Nephron progenitor cell (in vitro differentiated cells): ENCODE results near the gene PIGN.

Experiments
- DNase-seq: peaks from one replicate; pipeline ENCODE4 v3.0.0; 2021
- H3K27ac Mint-ChIP-seq: 2 replicates; pipeline ENCODE4 v1.8.0; 2021; ENCODE audit warnings: mild to moderate bottlenecking, moderate library complexity, mixed read lengths
- H3K27me3 Mint-ChIP-seq: 2 replicates; pipeline ENCODE4 v1.8.0; 2021; ENCODE audit warnings: mild to moderate bottlenecking, low read depth, mixed read lengths; ENCODE audit not compliant: poor library complexity
- H3K36me3 Mint-ChIP-seq: 2 replicates; pipeline ENCODE4 v1.8.0; 2021; ENCODE audit warnings: low read depth, mixed read lengths
- H3K4me1 Mint-ChIP-seq: 2 replicates; pipeline ENCODE4 v1.8.0; 2021; ENCODE audit warnings: mixed read lengths
- H3K4me3 Mint-ChIP-seq: 2 replicates; pipeline ENCODE4 v1.8.0; 2021; ENCODE audit warnings: mild to moderate bottlenecking, moderate library complexity, mixed read lengths
- H3K9me3 Mint-ChIP-seq: 2 replicates; pipeline ENCODE4 v1.8.0; 2021; ENCODE audit warnings: mild to moderate bottlenecking, moderate library complexity, mixed read lengths
- CTCF ChIP-seq: fragments of 200-600 bp; sonication (generic); IDR thresholded peaks from 2 replicates; pipeline ENCODE4 v1.5.0; 2021; ENCODE audit warnings: antibody characterized with exemption

Gene PIGN

GRCh38 chr18:62144338-62144737 lies 42.5 kb downstream of the PIGN start:
- peaks cover 17% of the 10 kb centered on the region for H3K36me3 Mint-ChIP-seq
- no peaks in the 10 kb centered on the region for H3K9me3 Mint-ChIP-seq
- H3K27ac Mint-ChIP-seq = no peak overlapping the region
- no peak for TF ChIP-seq CTCF
- no peaks in the 10 kb centered on the region for H3K4me1 Mint-ChIP-seq
- H3K27me3 Mint-ChIP-seq = no peaks in the 10 kb centered on the region
- no peak for DNase-seq
- H3K4me3 Mint-ChIP-seq = no peak overlapping the region

- no peak for DNase-seq
- H3K36me3 Mint-ChIP-seq = peaks cover 22% of the 10 kb centered on the region
- no peaks in the 10 kb centered on the region for H3K9me3 Mint-ChIP-seq
- no peak overlapping the region for H3K4me3 Mint-ChIP-seq
- TF ChIP-seq CTCF = no peak
- H3K27ac Mint-ChIP-seq = no peak overlapping the region
- H3K4me1 Mint-ChIP-seq = no peaks in the 10 kb centered on the region
- no peaks in the 10 kb centered on the region for H3K27me3 Mint-ChIP-seq
Measured at GRCh38 chr18:62140259-62140658, 46.6 kb downstream of the PIGN start.

GRCh38 chr18:62138461-62139235 lies 48.2 kb downstream of the PIGN start:
- TF ChIP-seq CTCF = no peak
- no peaks in the 10 kb centered on the region for H3K27me3 Mint-ChIP-seq
- H3K9me3 Mint-ChIP-seq = no peaks in the 10 kb centered on the region
- DNase-seq = no peak
- no peaks in the 10 kb centered on the region for H3K4me1 Mint-ChIP-seq
- no peak overlapping the region for H3K27ac Mint-ChIP-seq
- H3K4me3 Mint-ChIP-seq = no peak overlapping the region
- peaks cover 14% of the 10 kb centered on the region for H3K36me3 Mint-ChIP-seq

- no peaks in the 10 kb centered on the region for H3K27me3 Mint-ChIP-seq
- DNase-seq = peak; percentile 70
- TF ChIP-seq CTCF = peak; percentile 99
- H3K9me3 Mint-ChIP-seq = no peaks in the 10 kb centered on the region
- no peak overlapping the region for H3K27ac Mint-ChIP-seq
- H3K4me3 Mint-ChIP-seq = no peak overlapping the region
- no peaks in the 10 kb centered on the region for H3K36me3 Mint-ChIP-seq
- no peaks in the 10 kb centered on the region for H3K4me1 Mint-ChIP-seq
Measured at GRCh38 chr18:62131301-62131909, 55.5 kb downstream of the PIGN start.

DNA sequence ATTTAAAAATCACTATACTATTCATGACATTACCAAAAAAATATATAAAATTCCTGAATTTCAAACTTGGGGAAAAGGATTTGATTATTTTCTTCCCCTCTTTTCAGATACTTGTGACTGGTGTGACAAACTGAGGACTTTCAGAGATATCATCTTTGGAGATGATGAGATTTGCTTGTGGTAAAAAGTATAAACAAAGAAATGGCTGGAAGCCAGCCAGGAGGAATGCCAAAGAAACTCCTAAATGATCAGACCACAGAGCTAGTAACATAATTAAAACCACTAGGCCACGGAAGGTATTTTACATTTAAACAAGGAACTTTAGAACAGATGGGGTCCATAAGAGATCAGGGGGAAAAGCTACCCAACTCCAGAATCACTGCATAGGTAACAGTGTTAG lies 58.7 kb downstream of the PIGN start:
- Mint-ChIP-seq H3K4me1 (no peaks in the 10 kb centered on the region), H3K27me3 (no peaks in the 10 kb centered on the region), H3K36me3 (no peaks in the 10 kb centered on the region), H3K9me3 (no peaks in the 10 kb centered on the region), H3K27ac (no peak overlapping the region), H3K4me3 (no peak overlapping the region)
- no peak for TF ChIP-seq CTCF
- DNase-seq = no peak

DNA sequence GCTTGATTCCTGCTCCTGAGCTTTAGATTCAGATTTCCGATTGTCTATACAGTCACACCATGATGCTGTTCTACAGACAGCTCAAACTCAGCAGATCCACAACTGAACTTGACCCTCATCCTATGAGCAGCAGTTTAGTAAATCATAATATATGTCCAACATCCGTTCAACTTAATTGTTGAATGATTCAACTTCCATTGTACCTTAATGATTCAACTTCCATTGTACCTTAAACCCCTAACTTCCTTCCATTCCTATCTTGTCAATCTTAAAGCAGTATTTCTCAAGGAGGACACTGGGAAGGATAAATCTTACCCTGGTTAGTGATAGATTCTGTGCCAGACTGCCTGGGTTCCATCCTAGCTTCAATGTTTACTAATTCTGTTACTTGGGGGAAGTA lies 60.1 kb downstream of the PIGN start:
- DNase-seq = no peak
- H3K4me3 Mint-ChIP-seq = no peak overlapping the region
- H3K9me3 Mint-ChIP-seq = no peaks in the 10 kb centered on the region
- H3K36me3 Mint-ChIP-seq = peaks cover 2% of the 10 kb centered on the region
- H3K27me3 Mint-ChIP-seq = no peaks in the 10 kb centered on the region
- H3K27ac Mint-ChIP-seq = no peak overlapping the region
- TF ChIP-seq CTCF = no peak
- no peaks in the 10 kb centered on the region for H3K4me1 Mint-ChIP-seq
